IMR-90 (cell line): Measurements from ENCODE around the gene ZNF282. TPM values are rescaled to one million over a fixed set of nuclear protein-coding genes. Genes with fewer than 3 reads are reported as not detected.

Source experiments
- ATAC-seq: fragments of 200-7000 bp; cut with Tn5 transposase; 2 replicates; pipeline ENCODE4 v1.9.1; 2020; ENCODE audit warnings: low read depth, mild to moderate bottlenecking, moderate library complexity
- BruUV-seq: library from RNA; stranded (reverse); fragments of 400-500 nt; replicated peaks from 2 replicates; lab custom pipeline; 2021; lab: Mats Ljungman, UMichigan
- CTCF ChIA-PET: fragments of 300-600 bp; formaldehyde crosslinking; extraction: SDS; loops from one replicate; lab custom pipeline; 2021; ENCODE audit warnings: antibody characterized with exemption; lab: Yijun Ruan, JAX
- POLR2A ChIA-PET: fragments of 300-600 bp; sonication (Branson Sonifier 250); formaldehyde crosslinking; loops from one replicate; lab custom pipeline; 2022; ENCODE audit warnings: antibody characterized with exemption; ENCODE audit not compliant: unreplicated experiment; lab: Charles Lee
- DNase-seq: peaks from one replicate; pipeline ENCODE4 v3.0.0; 2013
- H2AFZ ChIP-seq: replicated peaks from 2 replicates; pipeline ENCODE3; 2013; ENCODE audit warnings: low read length, mild to moderate bottlenecking; ENCODE audit not compliant: poor library complexity
- H2AK5ac ChIP-seq: 2 replicates; pipeline ENCODE4 v1.6.1; 2013; ENCODE audit warnings: low read depth, low read length, inconsistent platforms
- H2AK9ac ChIP-seq: replicated peaks from 2 replicates; pipeline ENCODE3; 2013; ENCODE audit warnings: mild to moderate bottlenecking, low read depth, low read length, moderate library complexity; ENCODE audit not compliant: poor library complexity
- H2BK120ac ChIP-seq: 2 replicates; pipeline ENCODE4 v1.6.1; 2013; ENCODE audit warnings: low read depth, low read length, inconsistent platforms
- H2BK15ac ChIP-seq: 3 replicates; pipeline ENCODE4 v1.6.1; 2013; ENCODE audit warnings: low read depth, low read length, inconsistent platforms
- H2BK20ac ChIP-seq: 2 replicates; pipeline ENCODE4 v1.6.1; 2013; ENCODE audit warnings: low read depth, mild to moderate bottlenecking, inconsistent platforms, low read length, moderate library complexity
- H2BK5ac ChIP-seq: 2 replicates; pipeline ENCODE4 v1.6.1; 2013; ENCODE audit warnings: mild to moderate bottlenecking, low read depth, low read length, inconsistent platforms; ENCODE audit not compliant: poor library complexity, severe bottlenecking
- H3K14ac ChIP-seq: replicated peaks from 2 replicates; pipeline ENCODE4 v1.6.1; 2013; ENCODE audit warnings: low read depth, low read length, inconsistent platforms
- H3K18ac ChIP-seq: 2 replicates; pipeline ENCODE4 v1.6.1; 2013; ENCODE audit warnings: low read depth, low read length, control low read depth
- H3K23ac ChIP-seq: 2 replicates; pipeline ENCODE4 v1.6.1; 2013; ENCODE audit warnings: low read depth, low read length, inconsistent platforms
- H3K27ac ChIP-seq: 2 replicates; pipeline ENCODE4 v1.5.1; 2013; ENCODE audit warnings: mild to moderate bottlenecking, control low read depth, low read length; ENCODE audit not compliant: insufficient read depth
- H3K27me3 ChIP-seq: 2 replicates; pipeline ENCODE4 v1.6.1; 2013; ENCODE audit warnings: low read length; ENCODE audit not compliant: control insufficient read depth, insufficient read depth
- H3K36me3 ChIP-seq: 2 replicates; pipeline ENCODE4 v1.6.1; 2013; ENCODE audit warnings: low read length, mixed read lengths; ENCODE audit not compliant: control insufficient read depth, insufficient read depth
- H3K4ac ChIP-seq: 2 replicates; pipeline ENCODE4 v1.6.1; 2013; ENCODE audit warnings: low read depth, low read length, inconsistent platforms
- H3K4me1 ChIP-seq: 2 replicates; pipeline ENCODE4 v1.6.1; 2013; ENCODE audit warnings: low read length, mixed read lengths; ENCODE audit not compliant: control insufficient read depth, insufficient read depth
- H3K4me2 ChIP-seq: 2 replicates; pipeline ENCODE4 v1.6.1; 2013; ENCODE audit warnings: low read depth, mild to moderate bottlenecking, control low read depth, low read length, moderate library complexity
- H3K4me3 ChIP-seq: 2 replicates; pipeline ENCODE4 v1.5.1; 2013; ENCODE audit warnings: low read depth, mild to moderate bottlenecking, control low read depth, low read length, moderate library complexity; ENCODE audit not compliant: insufficient read depth
- H3K56ac ChIP-seq: 2 replicates; pipeline ENCODE4 v1.6.1; 2013; ENCODE audit warnings: low read length, inconsistent platforms; ENCODE audit not compliant: insufficient read depth; ENCODE audit errors: extremely low read depth
- H3K79me1 ChIP-seq, 2 experiments: 2 replicates each; pipeline ENCODE4 v1.6.1; 2013; ENCODE audit warnings: low read length in 2 of 2, inconsistent platforms in 1 of 2, low read depth in 1 of 2
- H3K9ac ChIP-seq: 2 replicates; pipeline ENCODE4 v1.6.1; 2013; ENCODE audit warnings: low read depth, low read length, control low read depth
- H3K9me1 ChIP-seq: 2 replicates; pipeline ENCODE4 v1.6.1; 2013; ENCODE audit warnings: low read length, inconsistent platforms; ENCODE audit not compliant: insufficient read depth
- H3K9me3 ChIP-seq: 2 replicates; pipeline ENCODE4 v1.6.1; 2013; ENCODE audit warnings: low read length; ENCODE audit not compliant: control insufficient read depth, insufficient read depth
- H4K20me1 ChIP-seq: 2 replicates; pipeline ENCODE4 v1.6.1; 2013; ENCODE audit warnings: low read length, inconsistent platforms; ENCODE audit not compliant: insufficient read depth
- H4K5ac ChIP-seq: 2 replicates; pipeline ENCODE4 v1.6.1; 2013; ENCODE audit warnings: mild to moderate bottlenecking, low read depth, low read length, control low read depth
- H4K8ac ChIP-seq, 2 experiments: 2 replicates each; pipeline ENCODE4 v1.6.1; 2013; ENCODE audit warnings: low read depth in 2 of 2, low read length in 2 of 2, control low read depth in 1 of 2, inconsistent platforms in 1 of 2
- H4K91ac ChIP-seq: 2 replicates; pipeline ENCODE4 v1.6.1; 2013; ENCODE audit warnings: low read depth, low read length, inconsistent platforms; ENCODE audit not compliant: insufficient read depth
- WGBS, 2 experiments: methylation state at CpG; one replicate each; pipeline versions ENCODE4 v1.1.5 to v1.1.7; 2013; ENCODE audit warnings: missing lambda C conversion rate in 2 of 2; ENCODE audit not compliant: insufficient read length in 1 of 2; ENCODE audit errors: extremely low coverage in 2 of 2; 5-methylcytosine and 5-hydroxymethylcytosine counted together
- dilution Hi-C: fragments of 300-500 bp; cut with HindIII; formaldehyde crosslinking; loops from one replicate; pipeline ENCODE4 v1.14.3; 2018; ENCODE audit warnings: low sequenced_read_pairs; ENCODE audit not compliant: unreplicated experiment
- in situ Hi-C: fragments of 300-500 bp; cut with MboI; formaldehyde crosslinking; loops from 3 replicates; pipeline ENCODE4 v1.14.3; 2019; ENCODE audit warnings: low sequenced_read_pairs, inconsistent platforms, mixed read lengths
- intact Hi-C: fragments of 100-400 bp; cut with micrococcal nuclease; formaldehyde crosslinking; loops from 2 replicates; pipeline ENCODE4 v1.10.0; 2022
- polyA plus RNA-seq, 3 experiments: library from polyadenylated mRNA; depleted of rRNA; stranded (reverse); fragments of >200 nt; gene quantifications; 2 replicates each; pipeline ENCODE4 v1.2.3, GENCODE V29; 2012; ENCODE audit warnings: low replicate concordance in 1 of 3
- total RNA-seq: library from RNA; depleted of rRNA; stranded (reverse); fragments of >200 nt; gene quantifications from 2 replicates; pipeline ENCODE4 v1.2.3, GENCODE V29; 2012
- TF ChIP-seq, protein P1 (sequence below): conservative IDR thresholded peaks from 2 replicates; pipeline ENCODE4 v1.5.1; 2012; ENCODE audit warnings: mild to moderate bottlenecking, low read depth, low read length, improper control_type of control experiment

Gene ZNF282
- total and polyA plus RNA-seq, 2 of the 4 experiments (the other 2 are of a cell fraction): 7.2 to 11.9 TPM

GRCh38 chr7:149154056-149154455, 41.3 kb upstream of the ZNF282 start:
- Histone ChIP-seq H3K79me1 (peaks cover 19 to 51% of the 10 kb centered on the region in 2 experiments), H2AK5ac (no peak overlapping the region), H2BK20ac (no peak overlapping the region), H4K8ac (no peak overlapping the region), H3K4me1 (no peaks in the 10 kb centered on the region), H3K27ac (no peak overlapping the region), H3K56ac (no peak overlapping the region), H2BK120ac (no peak overlapping the region), H4K5ac (no peak overlapping the region), H3K9me1 (peaks cover 10% of the 10 kb centered on the region), H3K14ac (no peak overlapping the region), H2BK15ac (no peak overlapping the region), H3K4me2 (no peak overlapping the region), H3K4ac (no peak overlapping the region), H3K4me3 (no peak overlapping the region), H2AFZ (no peak overlapping the region), H3K27me3 (no peaks in the 10 kb centered on the region), H4K91ac (no peak overlapping the region), H3K18ac (no peak overlapping the region), H3K23ac (no peak overlapping the region), H3K9me3 (no peaks in the 10 kb centered on the region), H3K36me3 (peaks cover 21% of the 10 kb centered on the region), H4K20me1 (peaks cover 25% of the 10 kb centered on the region), H2AK9ac (no peak overlapping the region), H3K9ac (no peak overlapping the region), H2BK5ac (no peak overlapping the region)
- ChIA-PET CTCF (no interaction called here), POLR2A (no interaction called here)
- TF ChIP-seq, protein P1, sequence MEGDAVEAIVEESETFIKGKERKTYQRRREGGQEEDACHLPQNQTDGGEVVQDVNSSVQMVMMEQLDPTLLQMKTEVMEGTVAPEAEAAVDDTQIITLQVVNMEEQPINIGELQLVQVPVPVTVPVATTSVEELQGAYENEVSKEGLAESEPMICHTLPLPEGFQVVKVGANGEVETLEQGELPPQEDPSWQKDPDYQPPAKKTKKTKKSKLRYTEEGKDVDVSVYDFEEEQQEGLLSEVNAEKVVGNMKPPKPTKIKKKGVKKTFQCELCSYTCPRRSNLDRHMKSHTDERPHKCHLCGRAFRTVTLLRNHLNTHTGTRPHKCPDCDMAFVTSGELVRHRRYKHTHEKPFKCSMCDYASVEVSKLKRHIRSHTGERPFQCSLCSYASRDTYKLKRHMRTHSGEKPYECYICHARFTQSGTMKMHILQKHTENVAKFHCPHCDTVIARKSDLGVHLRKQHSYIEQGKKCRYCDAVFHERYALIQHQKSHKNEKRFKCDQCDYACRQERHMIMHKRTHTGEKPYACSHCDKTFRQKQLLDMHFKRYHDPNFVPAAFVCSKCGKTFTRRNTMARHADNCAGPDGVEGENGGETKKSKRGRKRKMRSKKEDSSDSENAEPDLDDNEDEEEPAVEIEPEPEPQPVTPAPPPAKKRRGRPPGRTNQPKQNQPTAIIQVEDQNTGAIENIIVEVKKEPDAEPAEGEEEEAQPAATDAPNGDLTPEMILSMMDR: no peak
- dilution Hi-C loops (no loop called here), in situ Hi-C loops (no loop called here), intact Hi-C loops (no loop called here)
- WGBS, 2 experiments: 90% methylated on average over 2 of the region's 11 CpGs; no CpG with 5 or more reads in 1 of the 2 experiments
- ATAC-seq (no peak), DNase-seq (no peak)
- BruUV-seq: no TSS peak
